CD8-positive, alpha-beta memory T cell (primary cell): ENCODE data around the gene TRPC4. TPM values are rescaled to one million over a fixed set of nuclear protein-coding genes. Genes with fewer than 3 reads are reported as not detected.

ENCODE experiments used
- CTCF ChIA-PET: fragments of 350-600 bp; sonication (Branson Sonifier 250); formaldehyde crosslinking; loops from one replicate; lab custom pipeline; 2021; ENCODE audit warnings: antibody characterized with exemption; lab: Charles Lee
- POLR2A ChIA-PET: fragments of 350-600 bp; sonication (Branson Sonifier 250); formaldehyde crosslinking; loops from one replicate; lab custom pipeline; 2021; ENCODE audit warnings: antibody characterized with exemption; lab: Charles Lee
- DNase-seq, 5 donors: peaks; one replicate each; pipeline versions ENCODE4 v3.0.0 to v3.0.0-alpha.2; 2020 to 2022; ENCODE audit warnings: mixed read lengths in 1 of 5
- H3K27ac ChIP-seq: one replicate; pipeline ENCODE4 v1.7.0; 2013; ENCODE audit warnings: low read depth, mild to moderate bottlenecking, low read length, moderate library complexity
- H3K27me3 ChIP-seq: 2 replicates; pipeline ENCODE4 v1.7.0; 2013; ENCODE audit warnings: low read length, mild to moderate bottlenecking; ENCODE audit not compliant: insufficient read depth, poor library complexity, severe bottlenecking
- H3K36me3 ChIP-seq: 2 replicates; pipeline ENCODE4 v1.7.0; 2013; ENCODE audit warnings: mild to moderate bottlenecking, low read length, moderate library complexity; ENCODE audit not compliant: insufficient read depth
- H3K4me1 ChIP-seq: 2 replicates; pipeline ENCODE4 v1.7.0; 2013; ENCODE audit warnings: mild to moderate bottlenecking, low read length, moderate library complexity; ENCODE audit not compliant: insufficient read depth
- H3K4me3 ChIP-seq: 2 replicates; pipeline ENCODE4 v1.7.0; 2013; ENCODE audit warnings: mild to moderate bottlenecking, low read length
- H3K9me3 ChIP-seq: 2 replicates; pipeline ENCODE4 v1.7.0; 2013; ENCODE audit warnings: mild to moderate bottlenecking, low read length
- H3K27ac Mint-ChIP-seq, 8 donors: one replicate each; pipeline ENCODE4 v1.8.0; 2020 to 2021; ENCODE audit warnings: mixed read lengths in 8 of 8, mild to moderate bottlenecking in 6 of 8, inconsistent platforms in 3 of 8, moderate library complexity in 3 of 8
- H3K27me3 Mint-ChIP-seq, 2 donors: one replicate each; pipeline ENCODE4 v1.8.0; 2020 to 2021; ENCODE audit warnings: mixed read lengths in 2 of 2, mild to moderate bottlenecking in 1 of 2, moderate library complexity in 1 of 2
- H3K36me3 Mint-ChIP-seq, 3 donors: one replicate each; pipeline ENCODE4 v1.8.0; 2020 to 2021; ENCODE audit warnings: mixed read lengths in 3 of 3, inconsistent platforms in 1 of 3, mild to moderate bottlenecking in 1 of 3
- H3K4me1 Mint-ChIP-seq, 3 donors: one replicate each; pipeline ENCODE4 v1.8.0; 2020 to 2021; ENCODE audit warnings: mixed read lengths in 3 of 3, inconsistent platforms in 1 of 3, mild to moderate bottlenecking in 1 of 3
- H3K4me3 Mint-ChIP-seq, 7 donors: one replicate each; pipeline ENCODE4 v1.8.0; 2020 to 2021; ENCODE audit warnings: mixed read lengths in 7 of 7, mild to moderate bottlenecking in 6 of 7, moderate library complexity in 4 of 7, inconsistent platforms in 2 of 7
- H3K9me3 Mint-ChIP-seq, 5 donors: one replicate each; pipeline ENCODE4 v1.8.0; 2020 to 2022; ENCODE audit warnings: mixed read lengths in 5 of 5, mild to moderate bottlenecking in 3 of 5, moderate library complexity in 2 of 5, inconsistent platforms in 1 of 5
- polyA plus RNA-seq: library from polyadenylated mRNA; unstranded; fragments of 300-500 nt; fragmentation: Illumina TruSeq; gene quantifications from one replicate; pipeline ENCODE4 v1.2.3, GENCODE V29; 2021
- total RNA-seq, 2 experiments: library from RNA; stranded (reverse); gene quantifications; one replicate each; pipeline ENCODE4 v1.2.3, GENCODE V29; 2021

TRPC4 gene
- total and polyA plus RNA-seq, 3 experiments from 2014 or later = not detected

GRCh38 chr13:37870895-37871550 lies 1.5 kb upstream of the TRPC4 start:
- Histone ChIP-seq H3K36me3 (no peaks in the 10 kb centered on the region), H3K27me3 (no peaks in the 10 kb centered on the region), H3K27ac (no peak overlapping the region), H3K9me3 (no peaks in the 10 kb centered on the region), H3K4me3 (no peak overlapping the region), H3K4me1 (no peaks in the 10 kb centered on the region)
- no peak overlapping the region for H3K4me3 Mint-ChIP-seq
- H3K9me3 Mint-ChIP-seq = peaks cover 0 to 9% (median 8%) of the 10 kb centered on the region in 5 donors
- no peak overlapping the region for H3K27ac Mint-ChIP-seq
- no peaks in the 10 kb centered on the region for H3K36me3 Mint-ChIP-seq
- DNase-seq = no peak
- POLR2A ChIA-PET = no interaction called here
- CTCF ChIA-PET = no interaction called here
- H3K4me1 Mint-ChIP-seq = peaks cover 0 to 2% (median 0%) of the 10 kb centered on the region in 3 donors
- H3K27me3 Mint-ChIP-seq = peaks cover 13 to 19% of the 10 kb centered on the region in 2 donors

- Mint-ChIP-seq H3K27me3 (peaks cover 13 to 19% of the 10 kb centered on the region in 2 donors), H3K4me1 (peaks cover 0 to 2% (median 0%) of the 10 kb centered on the region in 3 donors), H3K36me3 (no peaks in the 10 kb centered on the region), H3K27ac (no peak overlapping the region), H3K9me3 (peaks cover 0 to 9% (median 8%) of the 10 kb centered on the region in 5 donors), H3K4me3 (no peak overlapping the region)
- no peak overlapping the region for H3K4me3 ChIP-seq
- H3K27ac ChIP-seq = no peak overlapping the region
- ChIA-PET POLR2A (no interaction called here), CTCF (no interaction called here)
- no peaks in the 10 kb centered on the region for H3K27me3 ChIP-seq
- no peaks in the 10 kb centered on the region for H3K4me1 ChIP-seq
- no peaks in the 10 kb centered on the region for H3K9me3 ChIP-seq
- DNase-seq = no peak
- no peaks in the 10 kb centered on the region for H3K36me3 ChIP-seq
Observed at GRCh38 chr13:37870489-37870845, 895 bp upstream of the TRPC4 start.

GRCh38 chr13:37869506-37869755 lies 141 bp downstream of the TRPC4 start:
- Mint-ChIP-seq H3K4me1 (peaks cover 0 to 2% (median 0%) of the 10 kb centered on the region in 3 donors), H3K9me3 (peaks cover 0 to 9% (median 6%) of the 10 kb centered on the region in 5 donors), H3K36me3 (no peaks in the 10 kb centered on the region), H3K27me3 (peaks cover 13 to 19% of the 10 kb centered on the region in 2 donors), H3K27ac (no peak overlapping the region), H3K4me3 (no peak overlapping the region)
- ChIA-PET POLR2A (no interaction called here), CTCF (no interaction called here)
- no peak overlapping the region for H3K4me3 ChIP-seq
- no peak for DNase-seq
- no peaks in the 10 kb centered on the region for H3K4me1 ChIP-seq
- no peaks in the 10 kb centered on the region for H3K36me3 ChIP-seq
- H3K27me3 ChIP-seq = no peaks in the 10 kb centered on the region
- H3K9me3 ChIP-seq = no peaks in the 10 kb centered on the region
- no peak overlapping the region for H3K27ac ChIP-seq

GRCh38 chr13:37868691-37869505 lies 674 bp downstream of the TRPC4 start:
- no peak overlapping the region for H3K4me3 ChIP-seq
- peaks cover 0 to 2% (median 0%) of the 10 kb centered on the region in 3 donors for H3K4me1 Mint-ChIP-seq
- DNase-seq = no peak
- H3K9me3 Mint-ChIP-seq = peaks cover 0 to 9% (median 6%) of the 10 kb centered on the region in 5 donors
- ChIA-PET CTCF (no interaction called here), POLR2A (no interaction called here)
- no peak overlapping the region for H3K27ac ChIP-seq
- H3K36me3 Mint-ChIP-seq = no peaks in the 10 kb centered on the region
- no peaks in the 10 kb centered on the region for H3K4me1 ChIP-seq
- H3K4me3 Mint-ChIP-seq = no peak overlapping the region
- no peaks in the 10 kb centered on the region for H3K36me3 ChIP-seq
- H3K27me3 Mint-ChIP-seq = peaks cover 13 to 19% of the 10 kb centered on the region in 2 donors
- no peaks in the 10 kb centered on the region for H3K27me3 ChIP-seq
- H3K9me3 ChIP-seq = no peaks in the 10 kb centered on the region
- no peak overlapping the region for H3K27ac Mint-ChIP-seq

GRCh38 chr13:37863708-37864107 lies 5.9 kb downstream of the TRPC4 start:
- no peak overlapping the region for H3K27ac ChIP-seq
- no peak overlapping the region for H3K4me3 Mint-ChIP-seq
- H3K4me3 ChIP-seq = no peak overlapping the region
- H3K27me3 Mint-ChIP-seq = peaks cover 0 to 1% of the 10 kb centered on the region in 2 donors
- DNase-seq = no peak
- no peaks in the 10 kb centered on the region for H3K4me1 Mint-ChIP-seq
- peaks cover 0 to 2% (median 0%) of the 10 kb centered on the region in 5 donors for H3K9me3 Mint-ChIP-seq
- ChIA-PET CTCF (no interaction called here), POLR2A (no interaction called here)
- H3K36me3 ChIP-seq = no peaks in the 10 kb centered on the region
- H3K27ac Mint-ChIP-seq = no peak overlapping the region
- H3K4me1 ChIP-seq = no peaks in the 10 kb centered on the region
- no peaks in the 10 kb centered on the region for H3K9me3 ChIP-seq
- H3K36me3 Mint-ChIP-seq = no peaks in the 10 kb centered on the region
- no peaks in the 10 kb centered on the region for H3K27me3 ChIP-seq

GRCh38 chr13:37835392-37835791 lies 34.2 kb downstream of the TRPC4 start:
- Histone ChIP-seq H3K36me3 (no peaks in the 10 kb centered on the region), H3K4me3 (no peak overlapping the region), H3K27me3 (no peaks in the 10 kb centered on the region), H3K27ac (no peak overlapping the region), H3K9me3 (no peaks in the 10 kb centered on the region), H3K4me1 (no peaks in the 10 kb centered on the region)
- no peak for DNase-seq
- Mint-ChIP-seq H3K9me3 (peaks cover 5 to 18% (median 7%) of the 10 kb centered on the region in 5 donors), H3K27me3 (no peaks in the 10 kb centered on the region), H3K36me3 (no peaks in the 10 kb centered on the region), H3K4me3 (no peak overlapping the region), H3K4me1 (no peaks in the 10 kb centered on the region), H3K27ac (no peak overlapping the region)
- CTCF ChIA-PET = no interaction called here
- POLR2A ChIA-PET = no interaction called here

GRCh38 chr13:37833411-37833810 lies 36.2 kb downstream of the TRPC4 start:
- CTCF ChIA-PET = no interaction called here
- no peak overlapping the region for H3K4me3 ChIP-seq
- H3K4me3 Mint-ChIP-seq = no peak overlapping the region

GRCh38 chr13:37816276-37816675 lies 53.3 kb downstream of the TRPC4 start:
- Histone ChIP-seq H3K27me3 (no peaks in the 10 kb centered on the region), H3K36me3 (no peaks in the 10 kb centered on the region), H3K27ac (no peak overlapping the region), H3K9me3 (no peaks in the 10 kb centered on the region), H3K4me1 (no peaks in the 10 kb centered on the region), H3K4me3 (no peak overlapping the region)
- CTCF ChIA-PET = no interaction called here
- Mint-ChIP-seq H3K27ac (no peak overlapping the region), H3K4me1 (no peaks in the 10 kb centered on the region), H3K36me3 (no peaks in the 10 kb centered on the region), H3K9me3 (peaks cover 10 to 55% (median 27%) of the 10 kb centered on the region in 5 donors), H3K4me3 (no peak overlapping the region), H3K27me3 (no peaks in the 10 kb centered on the region)
- POLR2A ChIA-PET = no interaction called here
- DNase-seq = no peak

More at GRCh38 chr13:37833411-37833810, 36.2 kb downstream of the TRPC4 start:
- H3K36me3 ChIP-seq = no peaks in the 10 kb centered on the region
- H3K9me3 ChIP-seq = no peaks in the 10 kb centered on the region
- no peaks in the 10 kb centered on the region for H3K27me3 ChIP-seq
- peaks cover 5 to 21% (median 10%) of the 10 kb centered on the region in 5 donors for H3K9me3 Mint-ChIP-seq
- DNase-seq = no peak
- H3K27me3 Mint-ChIP-seq = peaks cover 0 to 1% of the 10 kb centered on the region in 2 donors
- POLR2A ChIA-PET = no interaction called here
- no peaks in the 10 kb centered on the region for H3K4me1 Mint-ChIP-seq
- no peaks in the 10 kb centered on the region for H3K36me3 Mint-ChIP-seq
- no peaks in the 10 kb centered on the region for H3K4me1 ChIP-seq
- H3K27ac Mint-ChIP-seq = no peak overlapping the region
- H3K27ac ChIP-seq = no peak overlapping the region
